GM21717 (cell line): ENCODE results near the gene COL23A1.

Experiments
- ATAC-seq: cut with Tn5 transposase; IDR thresholded peaks from one replicate; pipeline ENCODE4 v1.9.1; 2021; ENCODE audit warnings: mild to moderate bottlenecking, moderate library complexity; ENCODE audit not compliant: unreplicated experiment

Gene COL23A1

GRCh38 chr5:178478370-178478769 lies 111.8 kb downstream of the COL23A1 start:
- ATAC-seq, result no peak

GRCh38 chr5:178477802-178478201 lies 112.4 kb downstream of the COL23A1 start:
- no peak for ATAC-seq

- ATAC-seq, result no peak
Observed at GRCh38 chr5:178476972-178477754, 113.0 kb downstream of the COL23A1 start.

GRCh38 chr5:178476531-178476930 lies 113.7 kb downstream of the COL23A1 start:
- no peak for ATAC-seq

GRCh38 chr5:178475422-178475821 lies 114.8 kb downstream of the COL23A1 start:
- ATAC-seq, result no peak

GRCh38 chr5:178474562-178475184 lies 115.5 kb downstream of the COL23A1 start:
- no peak for ATAC-seq

- ATAC-seq, result no peak
Observed at GRCh38 chr5:178473854-178474253, 116.3 kb downstream of the COL23A1 start.

- ATAC-seq, result no peak
Observed at GRCh38 chr5:178472138-178472537, 118.1 kb downstream of the COL23A1 start.

GRCh38 chr5:178471711-178472110 lies 118.5 kb downstream of the COL23A1 start:
- no peak for ATAC-seq

- no peak for ATAC-seq
Observed at GRCh38 chr5:178470760-178471025, 119.5 kb downstream of the COL23A1 start.

GRCh38 chr5:178469975-178470759 lies 120.0 kb downstream of the COL23A1 start:
- no peak for ATAC-seq

GRCh38 chr5:178469011-178469974 lies 120.9 kb downstream of the COL23A1 start:
- ATAC-seq, result no peak

- no peak for ATAC-seq
Observed at GRCh38 chr5:178468196-178468685, 122.0 kb downstream of the COL23A1 start.

GRCh38 chr5:178467568-178468195 lies 122.5 kb downstream of the COL23A1 start:
- no peak for ATAC-seq

- no peak for ATAC-seq
Observed at GRCh38 chr5:178467205-178467567, 123.0 kb downstream of the COL23A1 start.

GRCh38 chr5:178466342-178466741 lies 123.9 kb downstream of the COL23A1 start:
- no peak for ATAC-seq

GRCh38 chr5:178465861-178466288 lies 124.3 kb downstream of the COL23A1 start:
- ATAC-seq, result no peak

- no peak for ATAC-seq
Observed at GRCh38 chr5:178465228-178465860, 124.8 kb downstream of the COL23A1 start.

- no peak for ATAC-seq
Observed at GRCh38 chr5:178464431-178465048, 125.7 kb downstream of the COL23A1 start.
